ENCODE results near the gene WDPCP. TPM values are rescaled to one million over a fixed set of nuclear protein-coding genes. Genes with fewer than 3 reads are reported as not detected.

The WDPCP gene
- total and polyA plus RNA-seq, 2 of the 13 experiments (the other 11 are each of a cell fraction or from before 2014, with no cell fraction given): 2.9 to 5.2 TPM

- in situ Hi-C loops (cut with HindIII; ENCODE audit: extremely low pct_ligation_motif_present, low pct_unique_long_range_greater_than_20kb) (no loop called here), intact Hi-C loops (cut with micrococcal nuclease; ENCODE audit: unreplicated experiment) (no loop called here)
- ChIA-PET POLR2A (no interaction called here), CTCF (ENCODE audit: low intra/inter-chr PET ratio, low total read pairs) (no interaction called here)
- BruUV-seq (replicated peaks): no TSS peak
- Histone ChIP-seq H3K36me3 (replicated peaks in 1 of 2; ENCODE audit: control insufficient read depth in 1 of 2, insufficient read depth in 2 of 2, low read length in 2 of 2) (no peaks in the 10 kb centered on the region), H2AFZ (ENCODE audit: low read length) (no peak overlapping the region), H3K4me1 (ENCODE audit: insufficient read depth, low read length) (no peaks in the 10 kb centered on the region), H4K20me1 (ENCODE audit: insufficient read depth, low read length) (no peaks in the 10 kb centered on the region), H3K9me3 (ENCODE audit: low read length) (no peaks in the 10 kb centered on the region), H3K27ac (ENCODE audit: extremely low read length, insufficient read depth, low read length) (no peak overlapping the region), H3K4me2 (ENCODE audit: low read depth, low read length) (no peak overlapping the region), H3K4me3 (replicated peaks in 1 of 3; ENCODE audit: insufficient read depth in 1 of 3, low read depth in 2 of 3, low read length in 3 of 3) (no peak overlapping the region), H3K9ac (ENCODE audit: insufficient read depth, low read depth, low read length) (no peak overlapping the region), H3K79me2 (ENCODE audit: insufficient read depth, low read length) (no peaks in the 10 kb centered on the region), H3K27me3 (ENCODE audit: control insufficient read depth in 1 of 2, insufficient read depth in 2 of 2, low read length in 2 of 2) (no peaks in the 10 kb centered on the region)
- TF ChIP-seq MAFF (IDR thresholded peaks at IDR 0.05; ENCODE audit: low read depth, low read length) (peak; percentile 84), MAFK (conservative IDR thresholded peaks at IDR 0.05 in 1 of 2, IDR thresholded peaks at IDR 0.05 in 1 of 2; ENCODE audit: low read length in 2 of 2) (peak; percentile 82 to 91), ZNF510 (CRISPR knock-in tag; IDR thresholded peaks at IDR 0.05; ENCODE audit: low read depth) (no peak)
- DNase-seq (ENCODE audit: low spot score) (no peak), ATAC-seq (no peak), FAIRE-seq (no peak)
Observed at GRCh38 chr2:63463142-63463541, 125.1 kb downstream of the WDPCP start.

DNA sequence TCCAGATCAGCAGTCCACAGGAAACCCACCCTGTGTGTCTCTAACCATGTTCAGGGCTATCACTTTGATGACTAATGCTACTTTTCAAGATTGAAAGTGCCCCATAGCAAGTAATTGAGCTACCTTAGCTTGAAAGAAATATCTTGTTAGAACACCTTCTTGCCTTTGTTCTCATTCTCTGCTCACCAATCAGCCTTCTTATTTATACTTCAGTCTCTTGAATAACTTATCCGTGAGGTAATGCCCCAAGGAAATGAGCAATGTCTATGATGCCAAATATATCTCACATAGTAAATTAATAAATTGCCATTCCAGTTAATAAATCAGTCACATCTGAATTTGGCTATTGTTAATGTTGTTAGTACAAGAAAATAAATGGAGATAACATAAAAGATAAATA lies 141.6 kb downstream of the WDPCP start:
- in situ Hi-C loops (cut with HindIII; ENCODE audit: extremely low pct_ligation_motif_present, low pct_unique_long_range_greater_than_20kb): no loop called here

More for the DNA sequence above, 141.6 kb downstream of the WDPCP start:
- intact Hi-C loops (cut with micrococcal nuclease; ENCODE audit: unreplicated experiment): no loop called here
- Histone ChIP-seq H3K9ac (ENCODE audit: insufficient read depth, low read depth, low read length) (no peak overlapping the region), H3K27me3 (ENCODE audit: control insufficient read depth in 1 of 2, insufficient read depth in 2 of 2, low read length in 2 of 2) (no peaks in the 10 kb centered on the region), H3K4me1 (ENCODE audit: insufficient read depth, low read length) (no peaks in the 10 kb centered on the region), H3K27ac (ENCODE audit: extremely low read length, insufficient read depth, low read length) (no peak overlapping the region), H3K9me3 (ENCODE audit: low read length) (no peaks in the 10 kb centered on the region), H2AFZ (ENCODE audit: low read length) (no peak overlapping the region), H3K79me2 (ENCODE audit: insufficient read depth, low read length) (no peaks in the 10 kb centered on the region), H3K4me3 (replicated peaks in 1 of 3; ENCODE audit: insufficient read depth in 1 of 3, low read depth in 2 of 3, low read length in 3 of 3) (no peak overlapping the region), H4K20me1 (ENCODE audit: insufficient read depth, low read length) (no peaks in the 10 kb centered on the region), H3K4me2 (ENCODE audit: low read depth, low read length) (no peak overlapping the region), H3K36me3 (replicated peaks in 1 of 2; ENCODE audit: control insufficient read depth in 1 of 2, insufficient read depth in 2 of 2, low read length in 2 of 2) (no peaks in the 10 kb centered on the region)
- ATAC-seq (no peak), DNase-seq (ENCODE audit: low spot score) (no peak), FAIRE-seq (no peak)
- WGBS (ENCODE audit: low lambda C conversion rate): 88% methylated on average over 1 of the region's 1 CpG
- POLR2A ChIA-PET: no interaction called here
- CTCF ChIA-PET (ENCODE audit: low intra/inter-chr PET ratio, low total read pairs): no interaction called here
- TF ChIP-seq SNAPC2 (CRISPR knock-in tag; IDR thresholded peaks at IDR 0.05): no peak
- no peak for TF ChIP-seq CBX5 (CRISPR knock-in tag; IDR thresholded peaks at IDR 0.05; ENCODE audit: borderline replicate concordance)
- no peak for TF ChIP-seq ZNF235 (CRISPR knock-in tag; IDR thresholded peaks at IDR 0.05; ENCODE audit: borderline replicate concordance)
- TF ChIP-seq ZNF564 (CRISPR knock-in tag; IDR thresholded peaks at IDR 0.05): no peak
- TF ChIP-seq, protein P1, sequence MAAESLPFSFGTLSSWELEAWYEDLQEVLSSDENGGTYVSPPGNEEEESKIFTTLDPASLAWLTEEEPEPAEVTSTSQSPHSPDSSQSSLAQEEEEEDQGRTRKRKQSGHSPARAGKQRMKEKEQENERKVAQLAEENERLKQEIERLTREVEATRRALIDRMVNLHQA (CRISPR knock-in tag; IDR thresholded peaks at IDR 0.05): no peak
- no peak for TF ChIP-seq ZFP62 (CRISPR knock-in tag; IDR thresholded peaks at IDR 0.05)
- no peak for TF ChIP-seq GTF2F1 (IDR thresholded peaks at IDR 0.05; ENCODE audit: low read length)
- TF ChIP-seq, protein P2, sequence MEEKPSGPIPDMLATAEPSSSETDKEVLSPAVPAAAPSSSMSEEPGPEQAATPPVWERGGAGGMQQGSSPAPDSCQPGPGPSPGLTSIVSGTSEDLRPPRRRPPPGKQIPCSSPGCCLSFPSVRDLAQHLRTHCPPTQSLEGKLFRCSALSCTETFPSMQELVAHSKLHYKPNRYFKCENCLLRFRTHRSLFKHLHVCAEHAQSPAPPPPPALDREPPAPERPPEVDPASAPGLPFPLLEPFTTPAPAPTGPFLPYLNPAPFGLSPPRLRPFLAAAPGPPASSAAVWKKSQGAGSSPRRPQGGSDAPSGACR (CRISPR knock-in tag; IDR thresholded peaks at IDR 0.05): no peak
- TF ChIP-seq NRL (CRISPR knock-in tag; IDR thresholded peaks at IDR 0.05; ENCODE audit: borderline replicate concordance): no peak
- no peak for TF ChIP-seq ATF7-NPFF (CRISPR knock-in tag; IDR thresholded peaks at IDR 0.05; ENCODE audit: low read depth)
- TF ChIP-seq ZNF720 (CRISPR knock-in tag; IDR thresholded peaks at IDR 0.05): no peak
- no peak for TF ChIP-seq KDM2A (CRISPR knock-in tag; IDR thresholded peaks at IDR 0.05; ENCODE audit: borderline replicate concordance, low read depth)
- no peak for TF ChIP-seq KLF13 (CRISPR knock-in tag; IDR thresholded peaks at IDR 0.05)
- TF ChIP-seq SIN3A (IDR thresholded peaks at IDR 0.05; ENCODE audit: borderline replicate concordance, low read depth, low read length): no peak
- no peak for TF ChIP-seq TCF12 (IDR thresholded peaks at IDR 0.05)
- TF ChIP-seq TCF12 (CRISPR knock-in tag; IDR thresholded peaks at IDR 0.05): no peak
- no TSS peak for BruUV-seq (replicated peaks)

All from HepG2 (cell line).